Glomerular visceral epithelial cell (primary cell): ENCODE measurements around the gene LYRM4.

Experiments used
- DNase-seq: peaks from one replicate; pipeline ENCODE4 v3.0.0-alpha.2; 2016; ENCODE audit errors: extremely low spot score

The LYRM4 gene

DNA sequence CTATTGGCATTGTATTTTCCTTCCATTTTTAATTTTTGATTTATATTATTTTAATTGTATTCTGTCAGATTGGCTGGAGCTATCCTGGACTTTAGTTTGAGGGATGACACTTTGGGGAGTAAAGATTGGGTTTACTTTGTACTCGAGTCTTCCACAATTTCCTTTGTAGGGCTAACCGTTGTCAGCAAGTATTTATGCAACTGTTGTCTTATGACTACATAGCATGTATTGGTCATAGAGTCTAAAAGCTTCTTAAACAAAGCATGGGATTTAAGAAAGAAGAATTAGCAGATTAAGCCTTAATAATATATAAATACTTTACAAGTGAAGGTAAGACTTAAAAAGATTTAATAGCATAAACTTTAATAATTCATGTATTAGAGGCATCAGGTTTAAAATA is 20.2 kb upstream of the LYRM4 start:
- DNase-seq = no peak

GRCh38 chr6:5279891-5280338 is 19.2 kb upstream of the LYRM4 start:
- no peak for DNase-seq

DNA sequence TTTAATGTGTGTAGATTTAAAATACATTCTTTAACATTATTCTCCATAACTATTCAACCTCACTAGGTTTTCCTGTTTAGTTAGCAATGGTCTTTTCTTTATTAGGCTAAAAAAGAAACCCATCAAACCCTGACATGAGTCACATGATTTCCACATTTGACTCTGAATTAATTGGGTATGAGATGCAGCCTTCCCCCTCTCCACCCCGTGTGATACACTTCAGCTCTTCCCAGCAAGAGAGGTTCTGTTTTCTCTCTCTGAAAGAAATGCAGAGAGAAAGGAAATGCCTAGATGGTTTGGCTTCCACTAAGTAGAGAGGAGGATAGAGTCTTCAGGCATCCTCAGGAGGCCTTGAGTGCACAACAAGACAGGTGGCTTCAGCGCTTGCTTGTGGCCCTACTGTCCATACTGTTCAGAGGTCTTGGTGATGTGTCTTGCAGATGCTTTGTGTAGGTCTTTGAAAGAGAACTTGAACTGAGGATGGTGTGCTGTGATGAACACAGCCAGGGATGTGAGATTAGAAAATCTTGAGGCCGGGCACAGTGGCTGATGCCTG is 17.9 kb upstream of the LYRM4 start:
- DNase-seq = no peak

- no peak for DNase-seq
Measured at GRCh38 chr6:5278047-5278446, 17.3 kb upstream of the LYRM4 start.

GRCh38 chr6:5277589-5277988 is 16.8 kb upstream of the LYRM4 start:
- DNase-seq = no peak

DNA sequence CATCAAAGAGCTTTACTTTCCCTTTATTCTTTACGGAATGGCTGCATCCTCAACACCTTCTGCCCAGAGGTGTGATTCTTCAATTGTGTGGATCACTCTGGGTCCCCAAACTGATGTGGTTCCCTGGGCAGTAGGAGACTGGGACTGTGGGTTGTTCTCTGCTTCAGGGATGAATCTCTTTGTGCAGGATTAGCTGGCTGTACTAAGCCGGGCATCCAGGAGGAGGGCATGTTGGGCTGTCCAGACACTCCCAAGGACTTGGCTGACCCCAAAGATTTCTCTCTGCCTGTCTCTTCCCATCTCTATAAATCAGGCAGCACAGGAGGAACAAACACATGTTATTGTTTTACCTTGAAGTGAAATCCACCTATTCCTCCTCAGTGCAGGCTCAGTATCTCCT is 15.8 kb upstream of the LYRM4 start:
- no peak for DNase-seq

DNA sequence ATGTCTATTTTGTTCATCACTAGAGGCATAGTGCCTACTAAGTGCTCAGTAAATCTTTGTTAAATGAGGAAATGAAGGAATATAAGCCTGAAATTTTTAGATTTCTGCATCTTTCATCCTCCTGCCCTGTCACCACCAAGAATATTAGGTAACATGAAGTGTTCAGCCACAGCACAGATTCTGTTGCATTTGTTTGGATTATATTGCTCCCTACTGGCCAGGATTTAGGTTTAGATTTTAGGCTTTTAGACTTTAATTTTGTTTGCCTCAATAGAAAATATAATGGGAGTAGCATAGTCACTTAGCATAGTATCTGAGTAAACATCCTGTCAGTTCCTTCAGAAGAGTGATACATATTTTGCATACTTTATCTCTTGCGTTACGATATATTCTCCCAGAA is 14.7 kb upstream of the LYRM4 start:
- no peak for DNase-seq

GRCh38 chr6:5274231-5274630 is 13.5 kb upstream of the LYRM4 start:
- no peak for DNase-seq

GRCh38 chr6:5271926-5272325 is 11.2 kb upstream of the LYRM4 start:
- no peak for DNase-seq

- no peak for DNase-seq
Measured at GRCh38 chr6:5270093-5270680, 9.4 kb upstream of the LYRM4 start.

GRCh38 chr6:5266423-5266822 is 5.7 kb upstream of the LYRM4 start:
- DNase-seq = no peak

DNA sequence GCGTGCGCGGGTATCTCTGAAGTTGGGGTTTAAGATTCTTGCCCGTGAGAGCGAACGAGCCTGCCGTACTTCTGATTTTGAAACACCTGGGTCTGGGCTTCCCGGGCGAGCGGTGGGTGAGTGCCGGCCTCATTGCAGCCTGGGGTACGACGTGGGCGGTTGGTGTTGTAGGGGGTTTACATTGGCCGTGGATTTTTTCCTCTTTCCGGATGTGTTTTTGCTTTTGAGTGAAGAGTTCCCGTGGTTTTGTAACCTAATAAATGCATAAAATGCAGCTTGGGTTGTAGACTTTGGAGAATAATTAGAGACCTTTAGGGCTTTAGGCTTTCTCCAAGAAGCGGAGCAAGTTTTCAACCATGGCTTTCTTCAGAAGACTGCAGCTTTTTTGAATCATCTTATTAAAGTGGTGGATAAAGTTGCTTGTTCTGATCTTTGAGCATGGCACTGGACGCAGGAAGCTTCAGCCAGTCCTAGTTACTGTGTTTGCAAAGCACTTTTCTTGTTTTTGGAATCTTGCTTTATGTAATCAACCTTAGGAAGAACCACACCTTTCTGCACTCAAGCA is 877 bp upstream of the LYRM4 start:
- no peak for DNase-seq

DNA sequence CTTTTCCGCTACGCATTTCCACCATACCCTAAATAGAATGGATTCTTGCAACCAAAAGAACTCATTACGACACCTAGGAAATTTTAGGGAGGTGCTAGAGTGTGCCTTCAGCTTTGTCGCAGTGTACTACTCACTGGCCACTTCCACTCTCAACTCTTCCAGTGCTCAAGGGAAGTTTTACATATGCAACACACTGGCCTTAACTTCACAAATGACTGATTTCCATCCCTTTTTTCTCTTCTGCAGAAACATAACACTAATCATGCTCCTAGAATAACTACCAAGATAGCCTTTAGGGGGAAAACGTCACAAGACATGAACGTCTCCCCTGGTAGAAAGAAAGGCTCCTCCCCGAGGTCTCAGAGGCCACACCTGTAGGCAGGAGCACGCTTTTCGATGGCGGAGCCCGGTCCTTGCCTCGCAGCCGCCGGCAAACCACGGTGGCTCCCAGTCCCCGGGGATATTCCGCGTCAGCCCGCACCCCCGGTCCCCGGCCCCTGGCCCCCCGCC is 584 bp downstream of the LYRM4 start:
- peak; percentile 75 for DNase-seq

DNA sequence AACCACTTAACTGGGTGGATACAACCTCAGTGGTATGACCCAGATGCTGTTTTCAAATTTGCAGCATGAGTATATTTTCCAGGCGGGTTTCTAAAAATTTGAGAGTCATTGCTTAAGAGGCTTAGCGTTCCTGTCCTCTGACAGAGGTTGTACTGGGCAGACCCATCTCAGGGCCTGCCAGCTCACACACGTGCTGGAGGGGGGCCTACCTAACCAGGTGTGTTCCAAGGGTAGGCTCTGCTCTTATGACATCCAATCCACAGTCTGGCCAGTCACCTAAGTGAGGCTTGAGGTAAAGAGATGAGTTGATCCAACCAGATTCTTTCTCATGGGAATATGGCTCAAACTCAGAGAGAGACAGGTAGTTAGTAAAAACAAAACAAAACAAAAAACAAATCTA is 1.3 kb downstream of the LYRM4 start:
- no peak for DNase-seq

DNA sequence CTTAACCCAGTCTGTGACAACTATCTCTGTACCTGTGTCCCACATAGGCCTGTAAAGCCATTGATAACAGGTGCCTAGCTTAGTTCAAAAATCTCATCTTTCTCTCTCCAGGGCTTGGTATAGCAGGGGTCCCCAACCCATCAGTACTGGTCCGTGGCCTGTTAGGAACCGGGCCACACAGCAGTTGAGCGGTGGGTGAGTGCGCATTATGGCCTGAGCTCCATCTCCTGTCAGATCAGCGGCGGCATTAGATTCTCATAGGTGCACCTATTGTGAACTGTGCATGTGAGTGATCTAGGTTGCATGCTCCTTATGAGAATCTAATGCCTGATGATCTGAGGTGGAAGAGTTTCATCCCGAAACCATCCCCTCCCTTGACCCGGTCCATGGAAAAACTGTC is 3.4 kb downstream of the LYRM4 start:
- DNase-seq = no peak

DNA sequence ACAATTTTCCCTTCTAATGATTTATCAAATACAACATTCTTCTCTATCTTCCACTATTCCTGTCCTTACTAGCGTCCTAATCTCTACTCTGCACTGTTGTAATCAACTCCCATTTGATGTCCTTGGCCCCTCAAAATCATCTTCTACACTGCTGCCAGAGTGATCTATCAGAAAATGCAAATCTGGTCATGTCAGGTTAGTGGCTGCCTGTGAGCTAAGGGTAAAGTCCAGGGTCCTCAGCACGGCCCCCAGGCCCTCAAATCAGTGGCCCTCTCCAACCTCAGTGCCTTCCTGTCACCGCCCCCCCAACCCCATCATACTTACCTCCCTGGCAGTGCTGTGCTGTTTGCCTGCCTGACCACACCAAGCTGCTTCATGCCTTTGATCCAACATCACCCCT is 3.8 kb downstream of the LYRM4 start:
- no peak for DNase-seq

- no peak for DNase-seq
Measured at GRCh38 chr6:5250911-5251310, 9.8 kb downstream of the LYRM4 start.

DNA sequence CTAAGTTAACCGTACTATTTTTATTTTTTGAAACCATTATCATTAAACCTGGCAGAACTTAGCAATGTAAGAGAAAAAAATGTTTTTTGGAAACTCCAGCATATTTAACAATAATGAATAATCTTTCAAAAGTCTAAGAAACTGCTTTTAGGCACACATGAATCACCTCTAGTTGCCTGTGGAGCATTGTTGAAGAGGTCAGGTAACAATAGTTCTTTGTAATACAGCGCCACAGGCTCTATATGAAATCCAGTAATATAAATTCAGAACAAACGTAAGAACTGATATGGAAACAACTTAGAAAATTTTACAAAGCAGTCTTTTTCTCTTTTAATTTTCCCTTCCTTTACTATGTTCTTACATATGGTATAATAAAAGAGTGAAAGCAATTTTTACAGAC is 10.3 kb downstream of the LYRM4 start:
- DNase-seq = no peak

DNA sequence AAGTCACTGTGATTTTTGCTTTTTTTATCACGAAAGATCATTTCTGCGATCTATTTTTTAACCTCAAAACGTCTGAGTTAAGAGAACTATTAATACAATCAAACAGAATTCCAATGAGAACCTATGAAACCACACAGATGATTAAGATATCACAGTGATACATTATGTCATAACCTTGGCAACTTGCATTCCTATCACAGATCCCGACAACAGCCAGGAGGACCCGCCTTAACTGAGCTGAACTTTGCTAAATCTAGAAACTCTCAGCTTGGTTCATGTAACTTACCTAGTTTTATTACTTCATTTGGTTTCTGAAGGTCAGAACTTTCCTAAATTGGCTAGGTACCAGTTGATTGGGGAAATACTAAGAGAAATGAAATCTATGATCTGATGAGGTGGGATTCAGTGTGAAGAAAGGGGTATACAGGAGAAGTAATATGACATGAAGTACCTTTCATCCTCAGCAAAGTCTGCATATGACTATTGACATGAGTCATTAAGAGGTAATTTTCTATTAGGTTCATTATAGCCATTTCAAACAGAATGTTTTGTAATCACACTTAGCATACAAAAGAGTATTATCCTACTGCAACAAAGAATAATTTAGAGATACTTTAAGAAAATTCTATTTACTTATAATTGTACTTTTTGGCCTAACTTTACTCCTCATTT is 11.2 kb downstream of the LYRM4 start:
- peak; percentile 8 for DNase-seq

DNA sequence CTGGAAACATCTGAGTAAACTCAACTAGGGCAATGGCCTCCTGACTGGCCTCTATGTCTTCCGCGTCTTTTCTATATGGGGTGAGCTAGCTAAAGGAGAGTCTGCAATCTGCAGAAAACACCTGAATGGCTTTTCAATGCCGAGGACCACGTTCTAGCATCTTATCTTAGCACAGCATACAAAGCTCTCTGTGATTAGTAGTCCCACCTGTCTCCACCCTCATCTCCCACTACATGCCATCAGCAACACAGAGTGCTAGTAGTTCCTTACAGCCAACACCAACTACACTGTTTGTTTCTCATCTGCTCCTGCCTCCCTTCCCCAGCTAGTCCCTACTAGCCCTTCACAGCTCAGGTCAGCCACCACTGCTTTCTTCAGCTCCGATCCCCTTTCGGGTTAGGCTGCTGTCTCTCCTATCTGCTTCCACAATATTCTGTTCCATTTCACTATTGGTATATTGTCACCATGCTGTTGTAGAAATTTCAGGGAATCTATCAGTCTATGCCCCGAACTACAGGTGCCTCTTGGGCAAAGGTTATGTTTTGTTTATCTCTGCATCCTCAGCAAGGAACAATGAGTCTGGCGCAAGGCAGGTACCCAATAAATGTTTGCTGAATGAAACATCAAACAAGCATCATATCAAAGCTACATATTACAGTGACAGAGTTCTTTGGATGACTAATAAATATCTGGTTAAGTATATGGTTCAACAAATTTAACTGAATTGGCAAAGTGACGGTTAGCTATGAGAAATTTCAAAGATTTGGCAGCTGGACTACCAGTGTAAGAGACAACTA is 12.2 kb downstream of the LYRM4 start:
- no peak for DNase-seq

GRCh38 chr6:5247201-5247600 is 13.5 kb downstream of the LYRM4 start:
- DNase-seq = no peak
